OCI-LY7 (cell line): ENCODE results near the gene TGM1. TPM values are rescaled to one million over a fixed set of nuclear protein-coding genes. Genes with fewer than 3 reads are reported as not detected.

ENCODE experiments used
- BruUV-seq: library from RNA; stranded (reverse); fragments of 400-500 nt; replicated peaks from 2 replicates; lab custom pipeline; 2021; lab: Mats Ljungman, UMichigan
- CTCF ChIA-PET: fragments of 300-600 bp; sonication (Branson Sonifier 250); formaldehyde crosslinking; loops from one replicate; lab custom pipeline; 2022; ENCODE audit warnings: antibody characterized with exemption; ENCODE audit not compliant: unreplicated experiment; lab: Charles Lee
- POLR2A ChIA-PET: fragments of 300-600 bp; sonication (Branson Sonifier 250); formaldehyde crosslinking; loops from one replicate; lab custom pipeline; 2022; ENCODE audit warnings: antibody characterized with exemption; lab: Charles Lee
- DNase-seq: peaks from one replicate; pipeline ENCODE4 v3.0.0-alpha.2; 2015; ENCODE audit warnings: low spot score
- H2AFZ ChIP-seq: fragments of 200-600 bp; sonication (generic), shearing (Covaris generic); 2 replicates; pipeline ENCODE4 v1.6.1; 2014; ENCODE audit warnings: mild to moderate bottlenecking, antibody characterized with exemption, low read length, moderate library complexity
- H3K27ac ChIP-seq: fragments of 200-600 bp; sonication (generic); 2 replicates; pipeline ENCODE4 v1.5.1; 2014; ENCODE audit warnings: mixed run types, low read depth, mild to moderate bottlenecking, moderate library complexity, low read length, inconsistent platforms; ENCODE audit not compliant: poor library complexity, severe bottlenecking
- H3K36me3 ChIP-seq: fragments of 200-600 bp; sonication (generic); 2 replicates; pipeline ENCODE4 v1.6.1; 2014; ENCODE audit warnings: mild to moderate bottlenecking, antibody characterized with exemption, low read length, moderate library complexity, mixed read lengths; ENCODE audit not compliant: insufficient read depth
- H3K4me1 ChIP-seq: fragments of 200-600 bp; sonication (generic); 2 replicates; pipeline ENCODE4 v1.5.1; 2014; ENCODE audit warnings: mild to moderate bottlenecking, low read length; ENCODE audit not compliant: insufficient read depth, poor library complexity, severe bottlenecking
- H3K4me2 ChIP-seq: fragments of 200-600 bp; sonication (generic); 2 replicates; pipeline ENCODE4 v1.6.1; 2014; ENCODE audit warnings: mild to moderate bottlenecking, low read length
- H3K4me3 ChIP-seq: fragments of 200-600 bp; sonication (generic); 2 replicates; pipeline ENCODE4 v1.5.1; 2014; ENCODE audit warnings: mild to moderate bottlenecking, low read depth, low read length; ENCODE audit not compliant: poor library complexity, severe bottlenecking
- H3K79me2 ChIP-seq: fragments of 200-600 bp; sonication (generic); 2 replicates; pipeline ENCODE4 v1.6.1; 2016; ENCODE audit warnings: low read depth, mild to moderate bottlenecking, low read length, moderate library complexity, mixed read lengths; ENCODE audit not compliant: insufficient read depth
- H3K9me2 ChIP-seq: fragments of 200-600 bp; sonication (generic); 2 replicates; pipeline ENCODE4 v1.6.1; 2016; ENCODE audit warnings: mild to moderate bottlenecking, low read length, mixed read lengths; ENCODE audit not compliant: insufficient read depth
- H3K9me3 ChIP-seq: fragments of 200-600 bp; sonication (generic); 2 replicates; pipeline ENCODE4 v1.6.1; 2014; ENCODE audit warnings: mild to moderate bottlenecking, mixed run types, low read length, mixed read lengths
- H4K20me1 ChIP-seq: fragments of 200-600 bp; sonication (generic); 2 replicates; pipeline ENCODE4 v1.6.1; 2014; ENCODE audit warnings: mild to moderate bottlenecking, antibody characterized with exemption, low read length, moderate library complexity, mixed read lengths; ENCODE audit not compliant: insufficient read depth
- EZH2phosphoT487 ChIP-seq: fragments of 200-600 bp; sonication (generic); IDR thresholded peaks from 2 replicates; pipeline ENCODE4 v1.6.1; 2018; ENCODE audit warnings: low read depth, borderline replicate concordance, mild to moderate bottlenecking, mixed run types, antibody characterized with exemption, low read length, moderate library complexity, mixed read lengths
- intact Hi-C: fragments of 100-400 bp; cut with micrococcal nuclease; formaldehyde crosslinking; loops from one replicate; pipeline ENCODE4 v1.10.0; 2022; ENCODE audit not compliant: unreplicated experiment
- total RNA-seq, 2 experiments: library from RNA; depleted of rRNA in 1 of 2; stranded (reverse); fragments of >200 nt in 1 of 2; shearing (Covaris generic) in 1 of 2; gene quantifications; 2 replicates each; pipeline ENCODE4 v1.2.3, GENCODE V29; 2014 to 2022
- TF ChIP-seq, protein P1 (sequence below): fragments of 200-600 bp; sonication (generic); conservative IDR thresholded peaks from 2 replicates; pipeline ENCODE4 v1.5.1; 2014; ENCODE audit warnings: mild to moderate bottlenecking, antibody characterized with exemption, low read length, moderate library complexity, mixed read lengths

The TGM1 gene
- total RNA-seq, 2 experiments from 2014 or later = 5.2 to 5.4 TPM

DNA sequence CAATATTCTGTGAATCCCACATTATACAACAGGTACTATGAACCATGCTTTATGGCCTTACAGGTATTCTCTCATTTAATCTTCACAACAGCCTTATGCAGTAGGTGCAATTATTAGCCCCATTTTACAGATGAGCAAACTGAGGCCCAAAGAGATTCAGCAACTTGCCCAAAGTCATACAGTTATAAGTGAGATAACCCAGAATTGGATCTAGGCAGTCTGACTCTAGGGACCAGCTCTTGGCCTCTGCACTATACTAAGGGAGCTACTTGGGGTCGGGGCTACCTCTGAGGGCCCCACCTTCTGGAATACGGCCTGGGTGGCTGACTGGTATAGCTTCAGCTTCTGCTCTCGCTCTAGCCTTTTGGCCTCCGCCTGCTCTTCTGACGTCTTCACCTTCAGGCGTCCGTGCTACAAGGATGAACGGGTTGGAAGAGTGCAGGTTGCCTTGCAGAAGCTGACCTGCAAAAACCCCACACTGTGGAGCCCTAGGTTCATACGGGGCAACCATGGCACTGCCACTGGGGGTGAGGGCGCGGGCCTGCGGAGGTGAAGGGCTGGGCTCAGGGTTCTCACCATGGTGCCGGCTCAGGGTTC lies 7.7 kb upstream of the TGM1 start:
- no peaks in the 10 kb centered on the region for H3K9me3 ChIP-seq
- no peaks in the 10 kb centered on the region for H4K20me1 ChIP-seq
- intact Hi-C loops = loop anchor here (1.0 to 2.0 kb wide), 3 partner anchors 28 to 54 kb away; partner anchors contain the start of genes DHRS1, MDP1, NOP9 and TINF2
- no TSS peak for BruUV-seq
- CTCF ChIA-PET = interaction anchor here (1.2 to 1.9 kb wide), 3 partner anchors 24 to 38 kb away, joined by 4 to 8 read pairs (median 5); partner anchors contain the start of genes CIDEB and TINF2
- H3K36me3 ChIP-seq = no peaks in the 10 kb centered on the region
- H3K79me2 ChIP-seq = no peaks in the 10 kb centered on the region
- POLR2A ChIA-PET = interaction anchor here (0.6 to 3.2 kb wide), 10 partner anchors 14 to 124 kb away, joined by 3 to 21 read pairs (median 4); partner anchors contain the start of genes CHMP4A, GMPR2, MDP1 and NEDD8
- H3K4me2 ChIP-seq = peak overlapping the region; percentile 82
- peaks cover 42% of the 10 kb centered on the region for H3K4me1 ChIP-seq
- TF ChIP-seq, protein P1, sequence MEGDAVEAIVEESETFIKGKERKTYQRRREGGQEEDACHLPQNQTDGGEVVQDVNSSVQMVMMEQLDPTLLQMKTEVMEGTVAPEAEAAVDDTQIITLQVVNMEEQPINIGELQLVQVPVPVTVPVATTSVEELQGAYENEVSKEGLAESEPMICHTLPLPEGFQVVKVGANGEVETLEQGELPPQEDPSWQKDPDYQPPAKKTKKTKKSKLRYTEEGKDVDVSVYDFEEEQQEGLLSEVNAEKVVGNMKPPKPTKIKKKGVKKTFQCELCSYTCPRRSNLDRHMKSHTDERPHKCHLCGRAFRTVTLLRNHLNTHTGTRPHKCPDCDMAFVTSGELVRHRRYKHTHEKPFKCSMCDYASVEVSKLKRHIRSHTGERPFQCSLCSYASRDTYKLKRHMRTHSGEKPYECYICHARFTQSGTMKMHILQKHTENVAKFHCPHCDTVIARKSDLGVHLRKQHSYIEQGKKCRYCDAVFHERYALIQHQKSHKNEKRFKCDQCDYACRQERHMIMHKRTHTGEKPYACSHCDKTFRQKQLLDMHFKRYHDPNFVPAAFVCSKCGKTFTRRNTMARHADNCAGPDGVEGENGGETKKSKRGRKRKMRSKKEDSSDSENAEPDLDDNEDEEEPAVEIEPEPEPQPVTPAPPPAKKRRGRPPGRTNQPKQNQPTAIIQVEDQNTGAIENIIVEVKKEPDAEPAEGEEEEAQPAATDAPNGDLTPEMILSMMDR = no peak
- TF ChIP-seq EZH2phosphoT487 = no peak
- H3K27ac ChIP-seq = peak overlapping the region; percentile 84
- H3K4me3 ChIP-seq = peak overlapping the region; percentile 84
- peak overlapping the region; percentile 68; the same call in 1 of the 2 replicates for H2AFZ ChIP-seq
- no peak for DNase-seq
- H3K9me2 ChIP-seq = no peaks in the 10 kb centered on the region

DNA sequence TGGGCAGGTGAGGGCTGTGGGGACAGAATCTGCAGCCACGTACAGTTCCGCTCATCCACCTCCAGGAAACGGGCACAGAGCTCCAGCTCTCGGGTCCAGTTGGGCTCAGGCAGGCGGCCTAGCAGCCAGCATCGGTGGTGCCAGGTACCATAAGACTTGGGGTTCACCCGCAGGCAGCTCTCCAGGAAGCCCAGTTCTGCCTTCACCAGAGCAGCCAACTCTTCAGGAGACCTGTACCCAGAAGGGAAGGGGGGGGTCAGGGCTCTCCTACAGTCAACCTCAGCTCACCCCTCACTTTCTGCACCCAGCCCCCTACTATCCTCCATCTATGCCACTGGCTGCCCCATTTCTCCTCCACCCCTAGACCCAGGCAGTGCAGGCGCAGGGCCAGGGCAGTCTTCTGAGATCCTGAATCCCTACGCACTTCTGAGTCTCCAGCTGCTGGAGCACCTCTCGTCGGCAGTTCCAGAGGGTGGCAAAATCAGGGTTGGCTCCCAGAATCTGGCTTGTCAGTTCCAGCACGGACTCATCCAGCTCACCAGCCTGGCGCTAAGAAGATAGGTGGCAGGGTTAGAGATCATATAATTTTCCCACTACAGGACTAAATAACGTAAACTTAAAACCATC lies 7.0 kb upstream of the TGM1 start:
- no peak overlapping the region for H3K27ac ChIP-seq
- H3K4me2 ChIP-seq = peak overlapping the region; percentile 82
- no TSS peak for BruUV-seq
- no peaks in the 10 kb centered on the region for H4K20me1 ChIP-seq
- no peak for DNase-seq
- peak overlapping the region; percentile 84 for H3K4me3 ChIP-seq
- no peak for TF ChIP-seq EZH2phosphoT487
- TF ChIP-seq, protein P1 = no peak
- H3K9me2 ChIP-seq = no peaks in the 10 kb centered on the region
- ChIA-PET CTCF (interaction anchor here (1.3 kb wide), 1 partner anchor 28 kb away, joined by 5 read pairs; the partner anchor contains the start of gene TINF2), POLR2A (interaction anchor here (0.6 to 3.2 kb wide), 8 partner anchors 13 to 134 kb away, joined by 3 to 21 read pairs (median 4); partner anchors contain the start of genes GMPR2, MDP1, NEDD8 and TINF2)
- intact Hi-C loops = loop anchor here (2.0 kb wide), 1 partner anchor 29 kb away; the partner anchor contains the start of genes DHRS1 and NOP9
- no peaks in the 10 kb centered on the region for H3K36me3 ChIP-seq
- H3K4me1 ChIP-seq = peaks cover 36% of the 10 kb centered on the region
- H2AFZ ChIP-seq = no peak overlapping the region
- H3K9me3 ChIP-seq = no peaks in the 10 kb centered on the region
- H3K79me2 ChIP-seq = no peaks in the 10 kb centered on the region
